ENCODE measurements around the gene MMP8.

DNA sequence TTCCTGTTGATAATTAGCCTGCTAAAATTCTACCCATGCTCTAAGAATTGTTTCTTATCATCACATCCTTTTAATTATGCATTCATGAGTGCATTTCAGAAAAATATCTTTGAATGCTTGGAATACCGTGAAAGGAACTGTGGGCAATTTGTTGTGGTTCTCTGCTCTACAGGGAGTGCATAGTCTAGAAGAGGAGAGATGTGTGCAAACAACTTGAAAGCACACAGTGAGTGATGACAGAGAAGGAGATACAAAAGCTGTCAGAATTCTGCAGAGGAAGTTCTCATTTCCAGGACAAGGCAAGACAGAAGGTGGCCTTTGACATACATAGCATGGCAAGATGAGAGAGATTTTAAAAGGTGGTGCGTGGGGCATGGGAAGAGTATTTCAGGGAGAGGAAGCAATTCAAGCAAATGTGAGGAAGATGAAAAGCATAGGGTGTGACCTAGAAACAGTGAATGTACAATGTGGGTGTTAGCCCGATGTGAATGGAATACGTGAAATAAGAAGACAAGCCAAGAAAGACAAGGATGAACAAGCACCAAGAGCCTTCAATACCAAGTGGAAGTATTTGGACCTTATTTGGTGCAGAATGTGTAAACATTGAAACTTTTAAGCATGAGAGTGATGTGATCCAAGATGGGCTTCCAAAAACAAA, 5.0 kb downstream of the MMP8 start:
- TF ChIP-seq, protein P1, sequence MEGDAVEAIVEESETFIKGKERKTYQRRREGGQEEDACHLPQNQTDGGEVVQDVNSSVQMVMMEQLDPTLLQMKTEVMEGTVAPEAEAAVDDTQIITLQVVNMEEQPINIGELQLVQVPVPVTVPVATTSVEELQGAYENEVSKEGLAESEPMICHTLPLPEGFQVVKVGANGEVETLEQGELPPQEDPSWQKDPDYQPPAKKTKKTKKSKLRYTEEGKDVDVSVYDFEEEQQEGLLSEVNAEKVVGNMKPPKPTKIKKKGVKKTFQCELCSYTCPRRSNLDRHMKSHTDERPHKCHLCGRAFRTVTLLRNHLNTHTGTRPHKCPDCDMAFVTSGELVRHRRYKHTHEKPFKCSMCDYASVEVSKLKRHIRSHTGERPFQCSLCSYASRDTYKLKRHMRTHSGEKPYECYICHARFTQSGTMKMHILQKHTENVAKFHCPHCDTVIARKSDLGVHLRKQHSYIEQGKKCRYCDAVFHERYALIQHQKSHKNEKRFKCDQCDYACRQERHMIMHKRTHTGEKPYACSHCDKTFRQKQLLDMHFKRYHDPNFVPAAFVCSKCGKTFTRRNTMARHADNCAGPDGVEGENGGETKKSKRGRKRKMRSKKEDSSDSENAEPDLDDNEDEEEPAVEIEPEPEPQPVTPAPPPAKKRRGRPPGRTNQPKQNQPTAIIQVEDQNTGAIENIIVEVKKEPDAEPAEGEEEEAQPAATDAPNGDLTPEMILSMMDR (IDR thresholded peaks at IDR 0.05): no peak
- TF ChIP-seq EZH2 (IDR thresholded peaks at IDR 0.05) (no peak), EZH2phosphoT487 (IDR thresholded peaks at IDR 0.05) (no peak)
